Endothelial cell of umbilical vein (primary cell): ENCODE results near the gene CHD6. TPM values are rescaled to one million over a fixed set of nuclear protein-coding genes. Genes with fewer than 3 reads are reported as not detected.

Experiments
- BruUV-seq: library from RNA; stranded (reverse); fragments of 400-500 nt; replicated peaks from 2 replicates; lab custom pipeline; 2021; lab: Mats Ljungman, UMichigan
- CTCF ChIA-PET: fragments of 300-600, 350-600 bp; sonication (Branson Sonifier 250); formaldehyde crosslinking; loops from one replicate; lab custom pipeline; 2021; ENCODE audit warnings: antibody characterized with exemption, inconsistent platforms; lab: Charles Lee
- POLR2A ChIA-PET: fragments of 300-600, 350-600 bp; sonication (Branson Sonifier 250); formaldehyde crosslinking; loops from one replicate; lab custom pipeline; 2021; ENCODE audit warnings: antibody characterized with exemption, inconsistent platforms; lab: Charles Lee
- DNase-seq: peaks from one replicate; pipeline ENCODE4 v3.0.0-alpha.2; 2011; ENCODE audit warnings: low read depth, low spot score
- FAIRE-seq: peaks from 2 replicates; lab custom pipeline; 2011; peaks lifted over from hg19 to GRCh38; lab: Jason Lieb, UNC
- H2AFZ ChIP-seq: 2 replicates; pipeline ENCODE4 v1.6.0; 2012; ENCODE audit warnings: low read depth, low read length, control low read depth, inconsistent platforms
- H3K27ac ChIP-seq: 2 replicates; pipeline ENCODE4 v1.5.1; 2011; ENCODE audit warnings: low read depth, mild to moderate bottlenecking, control low read depth, low read length, moderate library complexity; ENCODE audit not compliant: insufficient read depth
- H3K27me3 ChIP-seq, 2 experiments: 2 replicates each; pipeline versions ENCODE4 v1.6.0 to v1.6.1; 2011; ENCODE audit warnings: low read length in 2 of 2, mixed read lengths in 1 of 2; ENCODE audit not compliant: control insufficient read depth in 2 of 2, insufficient read depth in 2 of 2
- H3K36me3 ChIP-seq, 2 experiments: 2 replicates in 1 of 2; 3 replicates in 1 of 2; pipeline ENCODE4 v1.5.1; 2011; ENCODE audit warnings: low read length in 2 of 2, mild to moderate bottlenecking in 1 of 2, moderate library complexity in 1 of 2; ENCODE audit not compliant: control insufficient read depth in 2 of 2, insufficient read depth in 2 of 2; ENCODE audit errors: extremely low read depth in 1 of 2
- H3K4me1 ChIP-seq: 3 replicates; pipeline ENCODE4 v1.5.1; 2011; ENCODE audit warnings: mild to moderate bottlenecking, low read length; ENCODE audit not compliant: control insufficient read depth, insufficient read depth; ENCODE audit errors: extremely low read depth
- H3K4me2 ChIP-seq: 2 replicates; pipeline ENCODE4 v1.6.1; 2011; ENCODE audit warnings: low read length, control low read depth, mixed read lengths; ENCODE audit not compliant: insufficient read depth
- H3K4me3 ChIP-seq, 3 experiments: fragments of 200-600 bp in 1 of 3; sonication (generic), shearing (Covaris generic) in 1 of 3; replicated peaks in 1 of 3; 2 replicates each; pipeline ENCODE4 v1.5.1; 2011 to 2016; ENCODE audit warnings: control low read depth in 3 of 3, low read length in 3 of 3, mild to moderate bottlenecking in 2 of 3, inconsistent platforms in 1 of 3, low read depth in 1 of 3, moderate library complexity in 1 of 3; ENCODE audit not compliant: insufficient read depth in 1 of 3
- H3K79me2 ChIP-seq: 2 replicates; pipeline ENCODE4 v1.6.0; 2012; ENCODE audit warnings: low read length, inconsistent platforms; ENCODE audit not compliant: control insufficient read depth, insufficient read depth
- H3K9ac ChIP-seq: replicated peaks from 2 replicates; pipeline ENCODE3; 2011; ENCODE audit warnings: low read length, control low read depth; ENCODE audit not compliant: insufficient read depth; ENCODE audit errors: extremely low read depth
- H3K9me1 ChIP-seq: replicated peaks from 3 replicates; pipeline ENCODE4 v1.6.0; 2011; ENCODE audit warnings: mild to moderate bottlenecking, low read length; ENCODE audit not compliant: control insufficient read depth, insufficient read depth; ENCODE audit errors: extremely low read depth
- H3K9me3 ChIP-seq: replicated peaks from 2 replicates; pipeline ENCODE4 v1.5.1; 2012; ENCODE audit warnings: low read length, inconsistent platforms; ENCODE audit not compliant: control insufficient read depth, insufficient read depth
- H4K20me1 ChIP-seq: replicated peaks from 2 replicates; pipeline ENCODE3; 2011; ENCODE audit warnings: mild to moderate bottlenecking, low read length; ENCODE audit not compliant: control insufficient read depth, insufficient read depth; ENCODE audit errors: extremely low read depth
- CTCF ChIP-seq, 2 donors: IDR thresholded peaks; 1 replicate in 1 of 2; 2 replicates in 1 of 2; pipeline ENCODE4 v1.5.1; 2011; ENCODE audit warnings: low read length in 2 of 2, mild to moderate bottlenecking in 2 of 2, moderate library complexity in 2 of 2, control low read depth in 1 of 2, inconsistent platforms in 1 of 2, low read depth in 1 of 2; ENCODE audit not compliant: insufficient read depth in 1 of 2; ENCODE audit errors: extremely low read depth in 1 of 2
- EZH2 ChIP-seq: IDR thresholded peaks from 2 replicates; pipeline ENCODE4 v1.6.1; 2012; ENCODE audit warnings: borderline replicate concordance, low read depth, mild to moderate bottlenecking, moderate library complexity, low read length, inconsistent platforms; ENCODE audit not compliant: severe bottlenecking
- FOS ChIP-seq: IDR thresholded peaks from 2 replicates; pipeline ENCODE4 v1.6.1; 2011; ENCODE audit warnings: mild to moderate bottlenecking, low read length, moderate library complexity, borderline replicate concordance; ENCODE audit not compliant: insufficient read depth
- GATA2 ChIP-seq: IDR thresholded peaks from 2 replicates; pipeline ENCODE4 v1.7.0; 2011; ENCODE audit warnings: low read depth, mild to moderate bottlenecking, moderate library complexity, mixed read lengths, low read length; ENCODE audit not compliant: insufficient read length, insufficient read depth
- JUN ChIP-seq: IDR thresholded peaks from 2 replicates; pipeline ENCODE4 v1.6.1; 2011; ENCODE audit warnings: borderline replicate concordance, low read depth; ENCODE audit not compliant: insufficient read length, insufficient read depth
- MAX ChIP-seq: IDR thresholded peaks from 2 replicates; pipeline ENCODE4 v1.6.1; 2011; ENCODE audit not compliant: insufficient read depth, insufficient read length
- MYC ChIP-seq: IDR thresholded peaks from one replicate; pipeline ENCODE4 v1.6.1; 2011; ENCODE audit warnings: mild to moderate bottlenecking, low read depth, low read length
- POLR2A ChIP-seq: IDR thresholded peaks from 2 replicates; pipeline ENCODE4 v1.6.1; 2012; ENCODE audit warnings: low read depth, mild to moderate bottlenecking, control low read depth, low read length
- POLR2AphosphoS5 ChIP-seq: IDR thresholded peaks from 2 replicates; pipeline ENCODE4 v1.6.1; 2012; ENCODE audit warnings: low read depth, mild to moderate bottlenecking, control low read depth, low read length, moderate library complexity; ENCODE audit not compliant: insufficient read depth
- dilution Hi-C: fragments of 300-500 bp; cut with MboI; formaldehyde crosslinking; loops from one replicate; pipeline ENCODE4 v1.15.0; 2019; ENCODE audit warnings: low sequenced_read_pairs; ENCODE audit not compliant: extremely low pct_ligation_motif_present
- intact Hi-C: fragments of 100-400 bp; cut with micrococcal nuclease; formaldehyde crosslinking; loops from one replicate; pipeline ENCODE4 v1.10.0; 2022
- polyA plus RNA-seq, 4 experiments: library from polyadenylated mRNA; depleted of rRNA in 3 of 4; stranded (reverse) in 3 of 4; unstranded in 1 of 4; fragments of >200 nt; gene quantifications; 2 replicates each; pipeline versions ENCODE4 v1.2.1 to v1.2.3, GENCODE V29; 2011 to 2012; ENCODE audit warnings: missing spikeins in 1 of 4
- total RNA-seq: library from RNA; stranded (reverse); gene quantifications from 2 replicates; pipeline ENCODE4 v1.2.3, GENCODE V29; 2021

The CHD6 gene
- total and polyA plus RNA-seq, 2 donors (not counting 3 experiments of a cell fraction or from before 2014, with no cell fraction given) = 7.2 to 33.7 TPM

GRCh38 chr20:41600926-41601631 lies 17.1 kb downstream of the CHD6 start:
- dilution Hi-C loops = no loop called here
- Histone ChIP-seq H3K36me3 (no peaks in the 10 kb centered on the region), H3K9me3 (peaks cover 3% of the 10 kb centered on the region), H2AFZ (no peak overlapping the region), H3K27me3 (no peaks in the 10 kb centered on the region), H4K20me1 (peaks cover 5% of the 10 kb centered on the region), H3K79me2 (peaks cover 39% of the 10 kb centered on the region), H3K4me2 (no peak overlapping the region), H3K27ac (no peak overlapping the region), H3K9ac (no peak overlapping the region), H3K9me1 (peaks cover 3% of the 10 kb centered on the region), H3K4me3 (no peak overlapping the region), H3K4me1 (no peaks in the 10 kb centered on the region)
- no TSS peak for BruUV-seq
- ChIA-PET POLR2A (no interaction called here), CTCF (no interaction called here)
- intact Hi-C loops = no loop called here
- DNase-seq (no peak), FAIRE-seq (no peak)
- TF ChIP-seq FOS (no peak), EZH2 (no peak), JUN (no peak)

GRCh38 chr20:41599699-41600104 lies 18.5 kb downstream of the CHD6 start:
- ChIA-PET POLR2A (no interaction called here), CTCF (no interaction called here)
- Histone ChIP-seq H3K27me3 (no peaks in the 10 kb centered on the region), H3K79me2 (peaks cover 42% of the 10 kb centered on the region), H3K4me3 (no peak overlapping the region), H3K27ac (no peak overlapping the region), H4K20me1 (peaks cover 5% of the 10 kb centered on the region), H2AFZ (no peak overlapping the region), H3K9me3 (peaks cover 3% of the 10 kb centered on the region), H3K4me2 (no peak overlapping the region), H3K9me1 (peaks cover 3% of the 10 kb centered on the region), H3K4me1 (no peaks in the 10 kb centered on the region), H3K9ac (no peak overlapping the region), H3K36me3 (no peaks in the 10 kb centered on the region)
- dilution Hi-C loops (no loop called here), intact Hi-C loops (no loop called here)
- no peak for DNase-seq
- no peak for FAIRE-seq
- BruUV-seq = no TSS peak
- TF ChIP-seq CTCF (IDR thresholded peaks at IDR 0.05; ENCODE audit: extremely low read depth in 1 of 2, insufficient read depth in 1 of 2, low read depth in 1 of 2, low read length in 2 of 2) (no peak), POLR2AphosphoS5 (no peak), MAX (no peak), GATA2 (no peak), JUN (no peak), MYC (no peak), POLR2A (no peak), FOS (no peak), EZH2 (no peak)
